ENCODE measurements around the gene PDE8A.
A peak's percentile ranks its signal among the peaks of the same experiment; 100 is the strongest.

PDE8A gene

DNA sequence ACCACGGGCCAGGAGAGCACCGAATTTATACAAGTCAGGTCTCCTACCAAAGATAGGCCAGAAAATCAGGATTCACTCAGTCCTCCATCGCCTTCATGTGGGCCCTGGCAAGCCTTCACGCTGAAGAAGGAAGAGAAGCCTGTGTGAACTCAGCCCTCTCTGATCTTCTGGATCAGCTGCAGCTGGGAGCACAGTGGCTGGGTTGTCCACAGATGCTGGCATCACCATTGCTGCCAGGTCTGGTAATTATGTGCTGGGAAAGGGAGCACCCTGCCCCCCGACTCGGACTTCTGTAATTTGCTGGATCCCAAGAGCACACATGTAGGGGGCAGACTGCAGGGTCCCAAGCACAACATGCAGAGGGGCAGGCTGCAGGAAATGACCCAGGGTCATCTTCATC is 12.4 kb upstream of the PDE8A start:
- CTCF ChIA-PET, result no interaction called here
- no peak for DNase-seq (ENCODE audit: low spot score)
- TF ChIP-seq, protein P1, sequence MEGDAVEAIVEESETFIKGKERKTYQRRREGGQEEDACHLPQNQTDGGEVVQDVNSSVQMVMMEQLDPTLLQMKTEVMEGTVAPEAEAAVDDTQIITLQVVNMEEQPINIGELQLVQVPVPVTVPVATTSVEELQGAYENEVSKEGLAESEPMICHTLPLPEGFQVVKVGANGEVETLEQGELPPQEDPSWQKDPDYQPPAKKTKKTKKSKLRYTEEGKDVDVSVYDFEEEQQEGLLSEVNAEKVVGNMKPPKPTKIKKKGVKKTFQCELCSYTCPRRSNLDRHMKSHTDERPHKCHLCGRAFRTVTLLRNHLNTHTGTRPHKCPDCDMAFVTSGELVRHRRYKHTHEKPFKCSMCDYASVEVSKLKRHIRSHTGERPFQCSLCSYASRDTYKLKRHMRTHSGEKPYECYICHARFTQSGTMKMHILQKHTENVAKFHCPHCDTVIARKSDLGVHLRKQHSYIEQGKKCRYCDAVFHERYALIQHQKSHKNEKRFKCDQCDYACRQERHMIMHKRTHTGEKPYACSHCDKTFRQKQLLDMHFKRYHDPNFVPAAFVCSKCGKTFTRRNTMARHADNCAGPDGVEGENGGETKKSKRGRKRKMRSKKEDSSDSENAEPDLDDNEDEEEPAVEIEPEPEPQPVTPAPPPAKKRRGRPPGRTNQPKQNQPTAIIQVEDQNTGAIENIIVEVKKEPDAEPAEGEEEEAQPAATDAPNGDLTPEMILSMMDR (conservative IDR thresholded peaks at IDR 0.05; ENCODE audit: low read depth), result no peak
- no peak overlapping the region for H3K27ac ChIP-seq
- POLR2A ChIA-PET (ENCODE audit: low non-redundant PET), result no interaction called here

DNA sequence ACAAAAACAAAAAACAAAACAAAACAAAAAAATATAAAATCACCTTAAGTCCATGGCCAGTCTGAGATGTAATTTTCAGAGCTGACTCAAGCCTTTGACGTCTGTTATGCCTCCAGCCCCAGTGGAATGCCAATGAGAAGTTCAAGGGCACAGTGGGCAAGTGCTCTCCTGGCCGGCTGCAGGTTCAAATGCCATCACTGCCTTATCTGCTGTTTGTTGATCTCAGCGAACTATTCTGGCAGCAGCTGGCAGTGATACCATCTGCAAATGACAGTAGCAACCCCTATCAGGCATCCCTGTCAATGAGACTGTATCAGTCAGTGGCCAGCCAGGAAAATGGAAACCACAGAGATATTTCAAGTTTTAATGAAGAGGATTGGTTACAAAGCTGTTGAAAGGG is 10.8 kb upstream of the PDE8A start:
- TF ChIP-seq, protein P1 (conservative IDR thresholded peaks at IDR 0.05; ENCODE audit: low read depth), result no peak
- H3K27ac ChIP-seq, result no peak overlapping the region
- no peak for DNase-seq (ENCODE audit: low spot score)
- CTCF ChIA-PET, result interaction anchor here (0.8 kb wide), 1 partner anchor 15 kb away, joined by 3 read pairs; no protein-coding TSS in a partner anchor
- POLR2A ChIA-PET (ENCODE audit: low non-redundant PET), result no interaction called here

DNA sequence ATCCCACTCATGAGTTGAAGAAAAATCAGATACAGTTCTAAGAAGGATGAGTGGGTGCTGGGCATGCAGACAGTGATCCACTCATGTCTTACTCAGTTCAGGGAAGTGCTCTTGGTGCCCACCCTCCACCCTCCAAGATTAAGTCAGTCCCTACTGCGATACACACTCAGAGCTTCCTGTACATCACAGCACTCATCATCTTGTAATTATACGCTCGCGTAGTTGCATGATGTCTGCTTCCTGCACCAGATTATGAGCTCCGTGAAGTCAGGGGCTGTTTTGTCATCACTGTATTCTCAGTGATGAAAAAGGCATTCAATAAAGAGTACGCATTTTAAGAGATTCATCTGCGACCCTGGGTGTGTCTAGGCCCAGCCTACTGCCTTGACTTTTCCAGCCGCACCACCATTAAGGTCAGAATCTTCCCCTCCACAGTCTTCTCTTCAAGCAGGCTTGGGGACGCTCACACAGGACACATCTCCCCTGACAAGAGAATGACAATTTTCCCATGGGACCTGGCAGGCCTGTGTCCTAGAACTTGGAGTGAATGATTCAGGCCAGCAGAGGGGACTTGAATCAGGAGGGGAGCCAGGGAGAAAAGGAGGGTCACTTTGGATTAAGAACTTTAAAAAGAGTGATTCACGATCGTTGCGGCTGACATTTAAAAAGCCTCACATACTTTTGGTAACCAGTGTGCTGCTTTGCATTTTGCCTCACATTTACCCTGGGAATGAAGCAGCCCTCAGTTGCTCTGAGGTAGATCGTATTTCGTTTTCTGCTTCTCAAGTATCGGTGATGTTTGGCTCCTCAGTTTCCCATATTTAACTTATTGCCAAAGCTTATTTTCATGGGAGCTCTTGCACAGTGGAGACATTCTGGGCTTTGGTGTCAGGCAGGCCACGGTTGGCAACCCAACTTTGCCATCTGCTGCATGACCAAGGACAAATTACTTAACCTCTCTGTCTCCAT is 7.9 kb upstream of the PDE8A start:
- no peak overlapping the region for H3K27ac ChIP-seq
- ChIA-PET POLR2A (ENCODE audit: low non-redundant PET) (no interaction called here), CTCF (no interaction called here)
- no peak for DNase-seq (ENCODE audit: low spot score)
- TF ChIP-seq, protein P1 (conservative IDR thresholded peaks at IDR 0.05; ENCODE audit: low read depth), result no peak

DNA sequence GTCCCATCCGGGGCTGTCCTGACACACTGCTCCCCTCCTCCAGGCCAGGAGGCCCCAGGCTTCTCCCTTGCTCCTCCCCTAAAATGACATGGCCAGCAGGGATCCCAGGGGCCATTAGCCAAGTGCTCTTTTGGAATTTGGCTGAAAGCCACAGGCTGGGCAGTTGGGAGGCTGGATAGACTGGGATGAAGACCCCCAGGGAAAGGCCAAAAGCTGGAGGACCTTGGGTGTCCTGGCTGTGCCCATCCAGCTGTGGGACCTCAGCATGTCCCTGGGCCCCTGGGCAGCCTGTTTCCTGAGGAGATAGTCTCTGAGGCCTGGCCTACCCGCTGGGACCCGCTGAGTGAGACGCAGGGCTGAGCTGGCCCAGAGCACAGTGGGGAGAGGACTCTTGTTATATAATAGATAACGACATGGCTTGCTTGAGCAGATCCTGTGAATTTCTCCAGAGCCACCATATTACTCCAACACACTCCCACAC is 5.7 kb upstream of the PDE8A start:
- CTCF ChIA-PET, result interaction anchor here (0.6 to 0.7 kb wide), 2 partner anchors 132 to 142 kb away, joined by 5 to 6 read pairs; no protein-coding TSS in a partner anchor
- H3K27ac ChIP-seq, result no peak overlapping the region
- TF ChIP-seq, protein P1 (conservative IDR thresholded peaks at IDR 0.05; ENCODE audit: low read depth), result no peak
- POLR2A ChIA-PET (ENCODE audit: low non-redundant PET), result no interaction called here
- DNase-seq (ENCODE audit: low spot score), result no peak

DNA sequence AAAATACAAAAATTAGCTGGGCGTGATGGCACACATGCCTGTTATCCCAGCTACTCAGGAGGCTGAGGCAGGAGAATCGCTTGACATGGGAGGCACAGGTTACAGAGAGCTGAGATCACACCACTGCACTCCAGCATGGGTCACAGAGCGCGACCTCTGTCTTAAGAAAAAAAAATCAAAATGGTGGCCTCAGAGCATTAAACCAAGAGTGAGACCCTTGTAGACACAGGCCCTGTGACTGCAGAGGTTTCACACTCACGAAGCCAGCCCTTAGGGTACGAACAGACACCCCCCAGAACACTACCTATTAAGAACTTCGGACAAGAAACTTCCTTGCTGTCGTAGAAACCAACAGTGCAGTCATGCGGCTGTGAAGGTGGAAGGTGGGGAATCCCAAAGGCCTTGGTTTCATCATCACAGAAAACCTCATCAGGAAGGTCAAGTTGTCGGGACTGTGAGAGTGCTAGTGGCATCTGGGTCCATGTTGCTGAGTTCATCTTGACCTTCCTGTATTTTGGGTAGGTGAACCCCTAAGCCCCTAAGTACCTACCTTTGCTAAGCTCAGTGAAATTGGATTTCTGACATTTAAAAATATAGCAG is 4.8 kb upstream of the PDE8A start:
- no peak for DNase-seq (ENCODE audit: low spot score)
- POLR2A ChIA-PET (ENCODE audit: low non-redundant PET), result no interaction called here
- CTCF ChIA-PET, result interaction anchor here (0.6 kb wide), 1 partner anchor 143 kb away, joined by 6 read pairs; no protein-coding TSS in a partner anchor
- TF ChIP-seq, protein P1 (conservative IDR thresholded peaks at IDR 0.05; ENCODE audit: low read depth), result no peak
- H3K27ac ChIP-seq, result no peak overlapping the region

DNA sequence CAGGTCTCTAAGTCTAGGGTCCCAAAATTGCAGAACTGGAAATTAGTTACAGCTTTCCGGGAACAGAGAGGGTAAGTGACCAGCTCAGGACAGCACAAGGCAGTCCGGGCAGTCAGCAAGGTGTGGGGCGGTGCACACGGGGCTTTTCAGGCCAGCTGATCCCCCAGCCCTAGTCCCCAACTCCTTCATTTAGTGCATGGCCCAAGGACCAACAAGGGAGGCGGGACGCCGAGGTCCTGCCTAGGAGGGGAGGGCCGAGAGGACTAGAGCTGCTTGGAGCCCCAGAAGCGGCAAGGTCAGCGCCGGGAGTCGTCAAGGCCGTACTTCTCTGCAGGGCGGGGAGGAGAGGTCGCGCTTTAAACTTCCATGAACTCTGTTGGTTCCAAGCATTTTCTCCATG is 2.0 kb upstream of the PDE8A start:
- TF ChIP-seq, protein P1 (conservative IDR thresholded peaks at IDR 0.05; ENCODE audit: low read depth), result no peak
- H3K27ac ChIP-seq, result peak overlapping the region; percentile 88; the same call in 1 of the 2 replicates
- CTCF ChIA-PET, result no interaction called here
- DNase-seq (ENCODE audit: low spot score), result no peak
- POLR2A ChIA-PET (ENCODE audit: low non-redundant PET), result no interaction called here
